Measurements from ENCODE around the gene TMEM222. TPM values are rescaled to one million over a fixed set of nuclear protein-coding genes. Genes with fewer than 3 reads are reported as not detected.
"Not testable (repeated sequence)": the region's sequence is repeated elsewhere in the genome, so short reads cannot be mapped to it uniquely, and the experiment has no call there.

Gene TMEM222
- total and polyA plus RNA-seq, 2 of the 4 experiments (the other 2 are of a cell fraction): 19.9 to 54.1 TPM

DNA sequence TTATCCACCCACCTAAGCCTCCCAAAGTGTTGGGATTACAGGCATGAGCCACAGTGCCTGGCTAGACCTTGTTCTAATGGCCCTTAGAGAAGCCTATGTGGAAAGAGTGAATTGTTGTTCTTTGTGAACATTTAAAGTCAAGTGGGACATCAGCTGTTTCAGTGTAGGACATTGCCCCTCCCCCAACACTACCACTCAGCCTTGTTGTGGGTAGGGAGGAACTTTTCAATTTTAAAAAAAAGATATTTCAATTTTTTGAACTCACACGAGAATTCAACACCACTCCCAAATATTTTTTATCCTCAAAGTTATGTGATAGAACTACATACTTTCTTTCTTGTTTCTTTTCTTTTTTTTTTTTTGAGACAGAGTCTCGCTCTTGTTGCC is 36.7 kb upstream of the TMEM222 start:
- intact Hi-C loops (cut with micrococcal nuclease) (no loop called here), dilution Hi-C loops (cut with HindIII; ENCODE audit: low sequenced_read_pairs, unreplicated experiment) (no loop called here), in situ Hi-C loops (cut with MboI; ENCODE audit: low sequenced_read_pairs) (loop anchor here (10.0 kb wide), 1 partner anchor 240 kb away; no protein-coding TSS in a partner anchor)
- no peak overlapping the region for H2BK5ac ChIP-seq (ENCODE audit: low read depth, low read length, poor library complexity, severe bottlenecking)
- ChIA-PET CTCF (interaction anchor here (0.6 to 1.3 kb wide), 3 partner anchors 12 to 106 kb away, joined by 3 to 4 read pairs (median 4); no protein-coding TSS in a partner anchor), POLR2A (ENCODE audit: unreplicated experiment) (no interaction called here)
- no peak overlapping the region for H2AK5ac ChIP-seq (ENCODE audit: low read depth, low read length)
- H3K79me1 ChIP-seq (ENCODE audit: low read depth in 1 of 2, low read length in 2 of 2): no peaks in the 10 kb centered on the region; a peak in 1 of 4 replicates
- DNase-seq (no peak), ATAC-seq (ENCODE audit: low read depth) (no peak)
- H4K20me1 ChIP-seq (ENCODE audit: insufficient read depth, low read length): no peaks in the 10 kb centered on the region
- no peaks in the 10 kb centered on the region for H3K9me1 ChIP-seq (ENCODE audit: insufficient read depth, low read length)
- H3K4me2 ChIP-seq (ENCODE audit: low read depth, low read length): no peak overlapping the region
- H3K4me3 ChIP-seq (ENCODE audit: insufficient read depth, low read depth, low read length): no peak overlapping the region
- H3K4ac ChIP-seq (ENCODE audit: low read depth, low read length): no peak overlapping the region
- H3K23ac ChIP-seq (ENCODE audit: low read depth, low read length): no peak overlapping the region
- H3K56ac ChIP-seq (ENCODE audit: extremely low read depth, insufficient read depth, low read length): no peak overlapping the region
- no peak overlapping the region for H2BK120ac ChIP-seq (ENCODE audit: low read depth, low read length)
- no peaks in the 10 kb centered on the region for H3K27me3 ChIP-seq (ENCODE audit: control insufficient read depth, insufficient read depth, low read length)
- no CpG with 5 or more reads among the region's 2 CpGs for WGBS, 2 experiments (ENCODE audit: extremely low coverage in 2 of 2, insufficient read length in 1 of 2)
- H2AK9ac ChIP-seq (replicated peaks; ENCODE audit: low read depth, low read length, poor library complexity): no peak overlapping the region
- no peak overlapping the region for H4K91ac ChIP-seq (ENCODE audit: insufficient read depth, low read depth, low read length)
- H3K9me3 ChIP-seq (ENCODE audit: control insufficient read depth, insufficient read depth, low read length): no peaks in the 10 kb centered on the region
- H3K14ac ChIP-seq (replicated peaks; ENCODE audit: low read depth, low read length): no peak overlapping the region
- H3K4me1 ChIP-seq (ENCODE audit: control insufficient read depth, insufficient read depth, low read length): no peaks in the 10 kb centered on the region
- no peak overlapping the region for H3K27ac ChIP-seq (ENCODE audit: insufficient read depth, low read length)
- H3K18ac ChIP-seq (ENCODE audit: low read depth, low read length): no peak overlapping the region
- no peak overlapping the region for H3K9ac ChIP-seq (ENCODE audit: low read depth, low read length)
- peaks cover 11% of the 10 kb centered on the region for H3K36me3 ChIP-seq (ENCODE audit: control insufficient read depth, insufficient read depth, low read length)
- no peak for TF ChIP-seq CHD1 (IDR thresholded peaks at IDR 0.05; ENCODE audit: low read depth, low read length)
- no peak for TF ChIP-seq FOS (IDR thresholded peaks at IDR 0.05; ENCODE audit: low read depth, low read length)
- no peak for TF ChIP-seq CTCF (conservative IDR thresholded peaks at IDR 0.05; ENCODE audit: low read depth, low read length)
- TF ChIP-seq RCOR1 (IDR thresholded peaks at IDR 0.05; ENCODE audit: insufficient replicate concordance, low read length): no peak
- no peak for TF ChIP-seq CEBPB (IDR thresholded peaks at IDR 0.05; ENCODE audit: low read depth, low read length)
- TF ChIP-seq RAD21 (IDR thresholded peaks at IDR 0.05; ENCODE audit: low read length): no peak
- H2BK20ac ChIP-seq (ENCODE audit: low read depth, low read length): no peak overlapping the region
- no peak overlapping the region for H4K5ac ChIP-seq (ENCODE audit: low read depth, low read length)
- no peak overlapping the region for H2AFZ ChIP-seq (replicated peaks; ENCODE audit: low read length, poor library complexity)
- no peak overlapping the region for H4K8ac ChIP-seq (ENCODE audit: low read depth in 2 of 2, low read length in 2 of 2)
- H2BK15ac ChIP-seq (ENCODE audit: low read depth, low read length): no peak overlapping the region
- BruUV-seq (replicated peaks): no TSS peak

GRCh38 chr1:27285821-27286220 is 36.1 kb upstream of the TMEM222 start:
- H3K4me1 ChIP-seq (ENCODE audit: control insufficient read depth, insufficient read depth, low read length); H3K79me1 ChIP-seq (ENCODE audit: low read depth in 1 of 2, low read length in 2 of 2); H3K4me2 ChIP-seq (ENCODE audit: low read depth, low read length); H4K20me1 ChIP-seq (ENCODE audit: insufficient read depth, low read length); H2BK120ac ChIP-seq (ENCODE audit: low read depth, low read length); H2AK5ac ChIP-seq (ENCODE audit: low read depth, low read length); intact Hi-C loops (cut with micrococcal nuclease); H3K4me3 ChIP-seq (ENCODE audit: insufficient read depth, low read depth, low read length); H2AFZ ChIP-seq (replicated peaks; ENCODE audit: low read length, poor library complexity); H3K23ac ChIP-seq (ENCODE audit: low read depth, low read length); H2BK15ac ChIP-seq (ENCODE audit: low read depth, low read length); H2AK9ac ChIP-seq (replicated peaks; ENCODE audit: low read depth, low read length, poor library complexity); BruUV-seq (replicated peaks); H2BK20ac ChIP-seq (ENCODE audit: low read depth, low read length); H2BK5ac ChIP-seq (ENCODE audit: low read depth, low read length, poor library complexity, severe bottlenecking); ATAC-seq (ENCODE audit: low read depth); dilution Hi-C loops (cut with HindIII; ENCODE audit: low sequenced_read_pairs, unreplicated experiment); DNase-seq; H4K5ac ChIP-seq (ENCODE audit: low read depth, low read length); H3K9me3 ChIP-seq (ENCODE audit: control insufficient read depth, insufficient read depth, low read length); H4K91ac ChIP-seq (ENCODE audit: insufficient read depth, low read depth, low read length); H3K9ac ChIP-seq (ENCODE audit: low read depth, low read length); H3K18ac ChIP-seq (ENCODE audit: low read depth, low read length); H4K8ac ChIP-seq (ENCODE audit: low read depth in 2 of 2, low read length in 2 of 2); H3K27ac ChIP-seq (ENCODE audit: insufficient read depth, low read length); H3K4ac ChIP-seq (ENCODE audit: low read depth, low read length); H3K9me1 ChIP-seq (ENCODE audit: insufficient read depth, low read length); H3K27me3 ChIP-seq (ENCODE audit: control insufficient read depth, insufficient read depth, low read length); H3K14ac ChIP-seq (replicated peaks; ENCODE audit: low read depth, low read length); H3K56ac ChIP-seq (ENCODE audit: extremely low read depth, insufficient read depth, low read length): not testable (repeated sequence)
- 95% methylated on average over 4 of the region's 7 CpGs; no CpG with 5 or more reads in 1 of the 2 experiments for WGBS, 2 experiments (ENCODE audit: extremely low coverage in 2 of 2, insufficient read length in 1 of 2)
- ChIA-PET POLR2A (ENCODE audit: unreplicated experiment) (interaction anchor here (0.6 kb wide), 1 partner anchor 186 kb away, joined by 5 read pairs; no protein-coding TSS in a partner anchor), CTCF (interaction anchor here (0.6 to 1.3 kb wide), 3 partner anchors 11 to 105 kb away, joined by 3 to 4 read pairs (median 4); no protein-coding TSS in a partner anchor)
- peaks cover 11% of the 10 kb centered on the region for H3K36me3 ChIP-seq (ENCODE audit: control insufficient read depth, insufficient read depth, low read length)
- in situ Hi-C loops (cut with MboI; ENCODE audit: low sequenced_read_pairs): loop anchor here (10.0 kb wide), 1 partner anchor 241 kb away; no protein-coding TSS in a partner anchor

Measured in IMR-90 (cell line).